H1 (cell line): ENCODE results near the gene PSMB3. TPM values are rescaled to one million over a fixed set of nuclear protein-coding genes. Genes with fewer than 3 reads are reported as not detected.

Source experiments
- ASH2L ChIP-seq: fragments of 200-600, 300-600 bp; sonication (generic); IDR thresholded peaks from one replicate; pipeline ENCODE4 v1.7.1; 2017; ENCODE audit warnings: low read length
- CHD7 ChIP-seq: fragments of 300-600 bp; sonication (generic); IDR thresholded peaks from 2 replicates; pipeline ENCODE4 v1.7.1; 2012; ENCODE audit warnings: low read length, moderate library complexity, mild to moderate bottlenecking, inconsistent platforms; ENCODE audit not compliant: insufficient replicate concordance
- E2F6 ChIP-seq: IDR thresholded peaks from 2 replicates; pipeline ENCODE4 v1.6.1; 2012; ENCODE audit warnings: inconsistent platforms
- FOSL1 ChIP-seq: IDR thresholded peaks from 2 replicates; pipeline ENCODE4 v1.6.1; 2011; ENCODE audit warnings: mild to moderate bottlenecking, low read depth, low read length, moderate library complexity; ENCODE audit not compliant: insufficient read depth
- HDAC2 ChIP-seq, 2 experiments: fragments of 300-600 bp in 1 of 2; sonication (generic) in 1 of 2; IDR thresholded peaks; 2 replicates each; pipeline ENCODE4 v1.6.1; 2011 to 2012; ENCODE audit warnings: low read depth in 2 of 2, low read length in 2 of 2, mild to moderate bottlenecking in 2 of 2, moderate library complexity in 2 of 2, borderline replicate concordance in 1 of 2, inconsistent platforms in 1 of 2
- KDM5A ChIP-seq: fragments of 200-600 bp; IDR thresholded peaks from 2 replicates; pipeline ENCODE4 v1.7.1; 2012; ENCODE audit warnings: mild to moderate bottlenecking, low read length, inconsistent platforms, mixed read lengths
- MAFK ChIP-seq: IDR thresholded peaks from 2 replicates; pipeline ENCODE4 v1.6.1; 2012; ENCODE audit warnings: low read depth, mild to moderate bottlenecking, improper control_type of control experiment, low read length
- MAX ChIP-seq: IDR thresholded peaks from 2 replicates; pipeline ENCODE4 v1.6.1; 2012; ENCODE audit warnings: inconsistent platforms
- POLR2AphosphoS5 ChIP-seq: IDR thresholded peaks from 2 replicates; pipeline ENCODE4 v1.6.1; 2011; ENCODE audit warnings: low read depth, low read length
- SIX5 ChIP-seq: IDR thresholded peaks from 2 replicates; pipeline ENCODE4 v1.6.1; 2011; ENCODE audit warnings: mild to moderate bottlenecking, low read depth, low read length
- TEAD4 ChIP-seq: IDR thresholded peaks from 2 replicates; pipeline ENCODE4 v1.6.1; 2012; ENCODE audit warnings: low read depth, low read length, inconsistent platforms, mixed read lengths
- polyA plus RNA-seq, 7 experiments: library from polyadenylated mRNA; depleted of rRNA in 3 of 7; stranded (reverse) in 5 of 7; unstranded in 2 of 7; fragments of >200 nt in 5 of 7; fragments of 200-250 nt in 2 of 7; gene quantifications; 1 replicate in 5 of 7; 2 replicates in 1 of 7; 4 replicates in 1 of 7; pipeline versions ENCODE4 v1.2.1 to v1.2.3, GENCODE V29; 2011 to 2013; ENCODE audit warnings: missing spikeins in 2 of 7, mixed read lengths in 2 of 7
- total RNA-seq: library from RNA; stranded (reverse); fragmentation: NEBNext Ultra II Directional; extraction: Animal tissue kit (Norgen Biotek cat#: 25700); gene quantifications from 2 replicates; pipeline ENCODE4 v1.2.1, GENCODE V29; 2021

PSMB3 gene
- total and polyA plus RNA-seq, 2 of the 8 experiments (the other 6 are each of a cell fraction or from before 2014, with no cell fraction given) = 291 to 914 TPM

GRCh38 chr17:38725066-38725465, 27.5 kb upstream of the PSMB3 start (continued):
- TF ChIP-seq CHD7 (no peak), KDM5A (no peak), HDAC2 (IDR thresholded peaks at IDR 0.05; ENCODE audit: borderline replicate concordance in 1 of 2, low read depth in 2 of 2, low read length in 2 of 2) (no peak), MAX (peak; percentile 86), SIX5 (no peak), ASH2L (no peak), E2F6 (peak; percentile 84), FOSL1 (no peak), POLR2AphosphoS5 (no peak), TEAD4 (no peak), MAFK (no peak)
